HepG2 (cell line): ENCODE measurements around the gene RETREG2. TPM values are rescaled to one million over a fixed set of nuclear protein-coding genes. Genes with fewer than 3 reads are reported as not detected.

Experiments used
- BCL3 ChIP-seq: sonication (generic); formaldehyde crosslinking; IDR thresholded peaks from 2 replicates; pipeline ENCODE4 v1.5.1; 2020; ENCODE audit warnings: mild to moderate bottlenecking, missing genetic modification reagents, moderate library complexity
- CBX2 ChIP-seq, 2 experiments: fragments of 200-600 bp in 1 of 2; sonication (generic); formaldehyde crosslinking in 1 of 2; IDR thresholded peaks; 2 replicates each; pipeline versions ENCODE4 v1.7.0 to v1.8.1; 2018 to 2022; ENCODE audit warnings: low read depth in 2 of 2, low read length in 1 of 2, mild to moderate bottlenecking in 1 of 2, missing genetic modification reagents in 1 of 2
- CREB1 ChIP-seq, 2 experiments: fragments of 450-650 bp in 1 of 2; IDR thresholded peaks; 2 replicates each; pipeline ENCODE4 v1.6.1; 2016 to 2017; ENCODE audit warnings: control low read depth in 1 of 2, mild to moderate bottlenecking in 1 of 2, missing compliant biosample characterization in 1 of 2, missing genetic modification characterization in 1 of 2
- DNMT3B ChIP-seq: conservative IDR thresholded peaks from 2 replicates; pipeline ENCODE4 v1.6.1; 2016; ENCODE audit warnings: missing biosample characterization, control low read depth
- HINFP ChIP-seq: sonication (generic); formaldehyde crosslinking; IDR thresholded peaks from 2 replicates; pipeline ENCODE4 v1.4.0; 2020; ENCODE audit warnings: low read depth, mild to moderate bottlenecking, missing genetic modification reagents
- HMGA1 ChIP-seq: sonication (generic); formaldehyde crosslinking; conservative IDR thresholded peaks from 2 replicates; pipeline ENCODE4 v1.4.0; 2020; ENCODE audit warnings: missing genetic modification reagents
- NFKB2 ChIP-seq: sonication (generic); formaldehyde crosslinking; IDR thresholded peaks from 2 replicates; pipeline ENCODE4 v1.4.0; 2020; ENCODE audit warnings: missing genetic modification reagents, borderline replicate concordance
- SMAD9 ChIP-seq: sonication (generic); formaldehyde crosslinking; IDR thresholded peaks from 2 replicates; pipeline ENCODE4 v1.5.1; 2020; ENCODE audit warnings: mild to moderate bottlenecking, missing genetic modification reagents
- TAF15 ChIP-seq: fragments of 200-400 bp; formaldehyde crosslinking; IDR thresholded peaks from one replicate; pipeline ENCODE4 v1.6.1; 2018; ENCODE audit warnings: mild to moderate bottlenecking, low read depth, low read length; ENCODE audit not compliant: poor library complexity, severe bottlenecking
- TFAP4 ChIP-seq: sonication (generic); IDR thresholded peaks from 2 replicates; pipeline ENCODE4 v1.6.1; 2016; ENCODE audit warnings: low read depth, borderline replicate concordance
- TRIM24 ChIP-seq: sonication (generic); formaldehyde crosslinking; IDR thresholded peaks from 2 replicates; pipeline ENCODE4 v1.8.0; 2022; ENCODE audit warnings: mild to moderate bottlenecking, missing genetic modification reagents
- ZBTB43 ChIP-seq: sonication (generic); formaldehyde crosslinking; conservative IDR thresholded peaks from 2 replicates; pipeline ENCODE4 v1.4.0; 2020; ENCODE audit warnings: missing genetic modification reagents
- ZFP1 ChIP-seq: IDR thresholded peaks from 2 replicates; pipeline ENCODE4 v1.6.1; 2016
- ZFYVE20 ChIP-seq: sonication (generic); formaldehyde crosslinking; IDR thresholded peaks from 2 replicates; pipeline ENCODE4 v1.8.0; 2023; ENCODE audit warnings: low read depth, mild to moderate bottlenecking, moderate library complexity, missing genetic modification reagents, borderline replicate concordance
- ZNF180 ChIP-seq: sonication (generic); formaldehyde crosslinking; IDR thresholded peaks from 2 replicates; pipeline ENCODE4 v1.4.0; 2020; ENCODE audit warnings: low read depth, missing genetic modification reagents, borderline replicate concordance
- ZNF431 ChIP-seq: sonication (generic); formaldehyde crosslinking; IDR thresholded peaks from 2 replicates; pipeline ENCODE4 v1.9.0; 2022; ENCODE audit warnings: missing genetic modification reagents, low read depth, mild to moderate bottlenecking, borderline replicate concordance
- ZNF660 ChIP-seq: sonication (generic); formaldehyde crosslinking; IDR thresholded peaks from 2 replicates; pipeline ENCODE4 v1.5.1; 2020; ENCODE audit warnings: mild to moderate bottlenecking, low read depth, missing genetic modification reagents, borderline replicate concordance
- ZNF687 ChIP-seq: sonication (generic); formaldehyde crosslinking; IDR thresholded peaks from 2 replicates; pipeline ENCODE4 v1.5.1; 2020; ENCODE audit warnings: mild to moderate bottlenecking, missing genetic modification reagents, moderate library complexity
- ZNF792 ChIP-seq: IDR thresholded peaks from 2 replicates; pipeline ENCODE4 v1.6.1; 2016
- polyA plus RNA-seq, 8 experiments: library from polyadenylated mRNA; depleted of rRNA in 3 of 8; stranded (reverse) in 7 of 8; unstranded in 1 of 8; fragments of >200 nt; fragmentation: Illumina TruSeq in 4 of 8; extraction: Trizol in 4 of 8; gene quantifications; 2 replicates each; pipeline versions ENCODE4 v1.2.1 to v1.2.3, GENCODE V29; 2011 to 2016; ENCODE audit warnings: low read depth in 4 of 8, missing spikeins in 1 of 8, mixed read lengths in 1 of 8; ENCODE audit not compliant: insufficient read depth in 1 of 8
- total RNA-seq, 5 experiments: library from RNA; depleted of rRNA; stranded (reverse); fragments of >200 nt; fragmentation: Illumina TruSeq; extraction: Trizol; gene quantifications; 2 replicates each; pipeline ENCODE4 v1.2.3, GENCODE V29; 2016; ENCODE audit warnings: low read depth in 1 of 5

Gene RETREG2
- total and polyA plus RNA-seq, 2 of the 13 experiments (the other 11 are each of a cell fraction or from before 2014, with no cell fraction given), result 86.0 to 134 TPM

- TF ChIP-seq ZNF431 (CRISPR knock-in tag), result no peak
- no peak; the same call in 1 of the 2 replicates for TF ChIP-seq TFAP4
- TF ChIP-seq ZFYVE20 (CRISPR knock-in tag), result no peak
- peak; percentile 83; the same call in 1 of the 2 replicates for TF ChIP-seq ZFP1 (CRISPR knock-in tag)
- TF ChIP-seq SMAD9 (CRISPR knock-in tag), result no peak
- no peak for TF ChIP-seq HMGA1
- no peak for TF ChIP-seq ZNF660
- peak; percentile 73 for TF ChIP-seq ZNF687 (CRISPR knock-in tag)
- no peak for TF ChIP-seq CBX2 (IDR thresholded peaks at IDR 0.05; ENCODE audit: low read depth, low read length)
- no peak for TF ChIP-seq CBX2 (CRISPR knock-in tag; IDR thresholded peaks at IDR 0.05; ENCODE audit: low read depth)
- TF ChIP-seq ZNF180, result peak; percentile 43; the same call in 1 of the 2 replicates
- peak; percentile 76; the same call in 1 of the 2 replicates for TF ChIP-seq DNMT3B
- no peak for TF ChIP-seq TRIM24
- 0 out of 2 replicates have a peak, but pooled peaks have one; percentile 25 for TF ChIP-seq NFKB2 (CRISPR knock-in tag)
- TF ChIP-seq ZNF792, result peak; percentile 79
- no peak for TF ChIP-seq HINFP
- TF ChIP-seq ZBTB43 (CRISPR knock-in tag), result no peak
- TF ChIP-seq BCL3 (CRISPR knock-in tag), result peak; percentile 37
- no peak for TF ChIP-seq TAF15
- TF ChIP-seq CREB1 (IDR thresholded peaks at IDR 0.05), result no peak
- TF ChIP-seq CREB1 (CRISPR knock-in tag; IDR thresholded peaks at IDR 0.05), result peak; percentile 73
These were observed 30.0 kb downstream of the RETREG2 start (continued) for GRCh38 chr2:219207884-219208740.
